Caco-2 (cell line): ENCODE measurements around the gene DCP2. TPM values are rescaled to one million over a fixed set of nuclear protein-coding genes. Genes with fewer than 3 reads are reported as not detected.

Experiments used
- BruUV-seq: library from RNA; stranded (reverse); fragments of 400-500 nt; replicated peaks from 2 replicates; lab custom pipeline; 2021; lab: Mats Ljungman, UMichigan
- CTCF ChIA-PET: fragments of 300-600 bp; sonication (Branson Sonifier 250); formaldehyde crosslinking; loops from one replicate; lab custom pipeline; 2022; ENCODE audit warnings: antibody characterized with exemption; lab: Charles Lee
- POLR2A ChIA-PET: fragments of 300-600 bp; sonication (Branson Sonifier 250); formaldehyde crosslinking; loops from one replicate; lab custom pipeline; 2022; ENCODE audit warnings: antibody characterized with exemption; lab: Charles Lee
- DNase-seq, 2 experiments: peaks; one replicate each; pipeline versions ENCODE4 v3.0.0 to v3.0.0-alpha.2; 2020 to 2022
- H3K27me3 ChIP-seq: replicated peaks from 2 replicates; pipeline ENCODE4 v1.6.0; 2011; ENCODE audit warnings: low read length; ENCODE audit not compliant: control insufficient read depth, insufficient read depth
- H3K36me3 ChIP-seq: 2 replicates; pipeline ENCODE4 v1.5.1; 2011; ENCODE audit warnings: low read length; ENCODE audit not compliant: control insufficient read depth, insufficient read depth
- H3K4me1 ChIP-seq: fragments of 250-450 bp; sonication (Bioruptor Pico); 2 replicates; pipeline ENCODE4 v1.5.1; 2020; ENCODE audit warnings: mild to moderate bottlenecking
- H3K4me3 ChIP-seq: 2 replicates; pipeline ENCODE4 v1.5.1; 2011; ENCODE audit warnings: low read depth, mild to moderate bottlenecking, control low read depth, low read length
- H3K9me3 ChIP-seq: fragments of 250-450 bp; sonication (Bioruptor Pico); 2 replicates; pipeline ENCODE4 v1.5.1; 2020; ENCODE audit warnings: mild to moderate bottlenecking, moderate library complexity
- H3K27ac Mint-ChIP-seq: one replicate; pipeline ENCODE4 v1.8.0; 2022; ENCODE audit warnings: mixed read lengths; ENCODE audit not compliant: unreplicated experiment
- H3K27me3 Mint-ChIP-seq: one replicate; pipeline ENCODE4 v1.8.0; 2022; ENCODE audit warnings: mixed read lengths; ENCODE audit not compliant: insufficient read depth, unreplicated experiment
- H3K36me3 Mint-ChIP-seq: one replicate; pipeline ENCODE4 v1.8.0; 2022; ENCODE audit warnings: mild to moderate bottlenecking, mixed read lengths; ENCODE audit not compliant: insufficient read depth, unreplicated experiment
- H3K4me1 Mint-ChIP-seq: one replicate; pipeline ENCODE4 v1.8.0; 2022; ENCODE audit warnings: low read depth, mixed read lengths; ENCODE audit not compliant: unreplicated experiment
- H3K4me3 Mint-ChIP-seq: one replicate; pipeline ENCODE4 v1.8.0; 2022; ENCODE audit warnings: mild to moderate bottlenecking, moderate library complexity, mixed read lengths; ENCODE audit not compliant: unreplicated experiment
- H3K9me3 Mint-ChIP-seq: one replicate; pipeline ENCODE4 v1.8.0; 2022; ENCODE audit warnings: mixed read lengths; ENCODE audit not compliant: unreplicated experiment
- intact Hi-C: fragments of 100-400 bp; cut with micrococcal nuclease; formaldehyde crosslinking; loops from one replicate; pipeline ENCODE4 v1.10.0; 2022; ENCODE audit not compliant: unreplicated experiment
- total RNA-seq: library from RNA; stranded (reverse); gene quantifications from 2 replicates; pipeline ENCODE4 v1.2.3, GENCODE V29; 2022
- TF ChIP-seq, protein P1 (sequence below), 2 experiments: fragments of 200-600 bp in 1 of 2; IDR thresholded peaks; 1 replicate in 1 of 2; 2 replicates in 1 of 2; pipeline versions ENCODE4 v1.5.1 to v1.8.0; 2011 to 2022; ENCODE audit warnings: antibody characterized with exemption in 1 of 2, control low read depth in 1 of 2, inconsistent platforms in 1 of 2, low read depth in 1 of 2, low read length in 1 of 2, mild to moderate bottlenecking in 1 of 2, moderate library complexity in 1 of 2; ENCODE audit not compliant: insufficient read depth in 1 of 2, severe bottlenecking in 1 of 2, unreplicated experiment in 1 of 2

The DCP2 gene
- total RNA-seq, 1 experiment from 2014 or later = 149 TPM

DNA sequence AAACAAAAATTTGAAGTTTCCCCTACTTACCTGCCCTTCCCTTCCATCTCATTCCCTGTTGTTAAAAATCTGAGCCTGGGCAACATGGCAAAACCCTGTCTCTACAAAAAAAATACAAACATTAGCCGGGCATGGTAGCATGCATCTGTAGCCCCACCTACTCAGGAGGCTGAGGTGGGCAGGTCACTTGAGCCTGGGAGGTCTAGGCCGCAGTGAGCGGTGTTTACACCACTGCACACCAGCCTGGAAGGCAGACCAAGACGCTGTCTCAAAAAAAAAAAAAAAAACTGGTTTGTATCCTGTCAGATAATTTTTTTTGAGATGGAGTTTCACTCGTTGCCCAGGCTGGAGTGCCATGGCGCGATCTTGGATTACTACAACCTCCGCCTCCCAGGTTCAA is 38.3 kb upstream of the DCP2 start:
- Mint-ChIP-seq H3K27ac (no peak overlapping the region), H3K9me3 (no peaks in the 10 kb centered on the region), H3K4me1 (no peaks in the 10 kb centered on the region), H3K36me3 (no peaks in the 10 kb centered on the region), H3K4me3 (no peak overlapping the region), H3K27me3 (peaks cover 3% of the 10 kb centered on the region)
- Histone ChIP-seq H3K36me3 (no peaks in the 10 kb centered on the region), H3K4me1 (no peaks in the 10 kb centered on the region), H3K9me3 (no peaks in the 10 kb centered on the region), H3K27me3 (no peaks in the 10 kb centered on the region), H3K4me3 (no peak overlapping the region)
- BruUV-seq = no TSS peak
- no peak for DNase-seq
- intact Hi-C loops = no loop called here
- TF ChIP-seq, protein P1, sequence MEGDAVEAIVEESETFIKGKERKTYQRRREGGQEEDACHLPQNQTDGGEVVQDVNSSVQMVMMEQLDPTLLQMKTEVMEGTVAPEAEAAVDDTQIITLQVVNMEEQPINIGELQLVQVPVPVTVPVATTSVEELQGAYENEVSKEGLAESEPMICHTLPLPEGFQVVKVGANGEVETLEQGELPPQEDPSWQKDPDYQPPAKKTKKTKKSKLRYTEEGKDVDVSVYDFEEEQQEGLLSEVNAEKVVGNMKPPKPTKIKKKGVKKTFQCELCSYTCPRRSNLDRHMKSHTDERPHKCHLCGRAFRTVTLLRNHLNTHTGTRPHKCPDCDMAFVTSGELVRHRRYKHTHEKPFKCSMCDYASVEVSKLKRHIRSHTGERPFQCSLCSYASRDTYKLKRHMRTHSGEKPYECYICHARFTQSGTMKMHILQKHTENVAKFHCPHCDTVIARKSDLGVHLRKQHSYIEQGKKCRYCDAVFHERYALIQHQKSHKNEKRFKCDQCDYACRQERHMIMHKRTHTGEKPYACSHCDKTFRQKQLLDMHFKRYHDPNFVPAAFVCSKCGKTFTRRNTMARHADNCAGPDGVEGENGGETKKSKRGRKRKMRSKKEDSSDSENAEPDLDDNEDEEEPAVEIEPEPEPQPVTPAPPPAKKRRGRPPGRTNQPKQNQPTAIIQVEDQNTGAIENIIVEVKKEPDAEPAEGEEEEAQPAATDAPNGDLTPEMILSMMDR (IDR thresholded peaks at IDR 0.05; ENCODE audit: insufficient read depth in 1 of 2, low read depth in 1 of 2, low read length in 1 of 2, severe bottlenecking in 1 of 2, unreplicated experiment in 1 of 2) = no peak
- ChIA-PET CTCF (no interaction called here), POLR2A (no interaction called here)

DNA sequence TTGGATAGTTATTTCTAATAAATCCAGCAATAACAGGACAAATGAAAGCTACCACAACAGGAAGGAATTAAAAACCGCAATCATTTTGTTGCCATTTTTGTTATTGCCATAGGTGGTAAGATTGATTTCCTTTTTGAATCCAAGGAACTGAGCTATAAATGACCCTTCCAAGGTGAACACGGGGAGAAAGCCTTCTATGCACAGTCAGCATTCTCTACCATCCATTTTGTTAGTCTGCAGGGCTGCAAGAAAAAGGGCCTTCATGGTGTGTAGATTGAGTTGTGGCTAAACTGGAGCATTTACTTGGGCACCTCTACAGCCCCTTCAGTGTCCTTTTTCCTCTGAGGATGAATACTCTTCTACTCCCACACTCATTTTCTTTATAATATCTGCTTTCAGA is 35.9 kb upstream of the DCP2 start:
- CTCF ChIA-PET = no interaction called here
- no peak overlapping the region for H3K27ac Mint-ChIP-seq
- H3K4me1 Mint-ChIP-seq = no peaks in the 10 kb centered on the region
- Histone ChIP-seq H3K4me1 (no peaks in the 10 kb centered on the region), H3K4me3 (no peak overlapping the region), H3K9me3 (no peaks in the 10 kb centered on the region), H3K27me3 (no peaks in the 10 kb centered on the region), H3K36me3 (no peaks in the 10 kb centered on the region)
- no TSS peak for BruUV-seq
- no peaks in the 10 kb centered on the region for H3K9me3 Mint-ChIP-seq
- TF ChIP-seq, protein P1 (IDR thresholded peaks at IDR 0.05; ENCODE audit: insufficient read depth in 1 of 2, low read depth in 1 of 2, low read length in 1 of 2, severe bottlenecking in 1 of 2, unreplicated experiment in 1 of 2) = no peak
- no peak for DNase-seq
- H3K4me3 Mint-ChIP-seq = no peak overlapping the region
- intact Hi-C loops = no loop called here
- no peaks in the 10 kb centered on the region for H3K36me3 Mint-ChIP-seq
- peaks cover 3% of the 10 kb centered on the region for H3K27me3 Mint-ChIP-seq
- POLR2A ChIA-PET = no interaction called here

DNA sequence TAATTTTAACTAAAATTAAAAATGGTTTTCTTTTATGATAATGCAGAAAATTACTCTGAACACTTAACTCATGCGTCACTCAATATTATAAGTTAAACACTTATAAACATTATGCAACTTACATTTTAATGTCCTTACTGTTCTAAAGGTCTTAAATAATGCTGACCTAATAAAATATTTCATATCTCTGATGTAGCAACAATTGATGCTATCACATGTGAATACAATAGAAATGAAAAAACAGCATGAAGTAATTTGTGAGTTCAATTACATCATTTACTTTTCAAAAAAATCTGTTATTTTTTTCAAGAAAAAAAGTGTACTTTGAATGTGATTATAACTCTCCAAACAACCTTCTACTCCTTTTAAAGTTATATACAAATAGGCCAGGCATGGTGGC is 28.1 kb upstream of the DCP2 start:
- H3K9me3 ChIP-seq = peaks cover 1% of the 10 kb centered on the region; the same call in 1 of the 2 replicates
- ChIA-PET POLR2A (no interaction called here), CTCF (no interaction called here)
- intact Hi-C loops = no loop called here
- Mint-ChIP-seq H3K27ac (no peak overlapping the region), H3K4me1 (no peaks in the 10 kb centered on the region), H3K36me3 (no peaks in the 10 kb centered on the region), H3K4me3 (no peak overlapping the region), H3K9me3 (peaks cover 6% of the 10 kb centered on the region), H3K27me3 (no peaks in the 10 kb centered on the region)
- H3K36me3 ChIP-seq = no peaks in the 10 kb centered on the region
- H3K4me3 ChIP-seq = no peak overlapping the region
- H3K4me1 ChIP-seq = no peaks in the 10 kb centered on the region
- H3K27me3 ChIP-seq = no peaks in the 10 kb centered on the region
- TF ChIP-seq, protein P1 (IDR thresholded peaks at IDR 0.05; ENCODE audit: insufficient read depth in 1 of 2, low read depth in 1 of 2, low read length in 1 of 2, severe bottlenecking in 1 of 2, unreplicated experiment in 1 of 2) = no peak
- DNase-seq = no peak
- no TSS peak for BruUV-seq
